HepG2 (cell line): Measurements from ENCODE around the gene ANP32B. TPM values are rescaled to one million over a fixed set of nuclear protein-coding genes. Genes with fewer than 3 reads are reported as not detected.

Experiments used
- ARNT ChIP-seq: fragments of 450-650 bp; IDR thresholded peaks from 2 replicates; pipeline ENCODE4 v1.6.1; 2017
- CBX2 ChIP-seq, 2 experiments: fragments of 200-600 bp in 1 of 2; sonication (generic); formaldehyde crosslinking in 1 of 2; IDR thresholded peaks; 2 replicates each; pipeline versions ENCODE4 v1.7.0 to v1.8.1; 2018 to 2022; ENCODE audit warnings: low read depth in 2 of 2, low read length in 1 of 2, mild to moderate bottlenecking in 1 of 2, missing genetic modification reagents in 1 of 2
- CENPBD1 ChIP-seq: sonication (generic); formaldehyde crosslinking; IDR thresholded peaks from 2 replicates; pipeline ENCODE4 v1.8.0; 2022; ENCODE audit warnings: missing genetic modification reagents, low read depth, mild to moderate bottlenecking, borderline replicate concordance
- DNMT1 ChIP-seq: sonication (generic); formaldehyde crosslinking; IDR thresholded peaks from 2 replicates; pipeline ENCODE4 v1.5.1; 2020; ENCODE audit warnings: mild to moderate bottlenecking, missing genetic modification reagents
- EED ChIP-seq: sonication (generic); formaldehyde crosslinking; IDR thresholded peaks from 2 replicates; pipeline ENCODE4 v1.5.0; 2020; ENCODE audit warnings: mild to moderate bottlenecking, missing genetic modification reagents
- FOXO1 ChIP-seq: sonication (generic); formaldehyde crosslinking; IDR thresholded peaks from 2 replicates; pipeline ENCODE4 v1.4.0; 2020; ENCODE audit warnings: missing genetic modification reagents
- KIAA2018 ChIP-seq: sonication (generic); formaldehyde crosslinking; IDR thresholded peaks from 2 replicates; pipeline ENCODE4 v1.5.0; 2020; ENCODE audit warnings: mild to moderate bottlenecking, missing genetic modification reagents, borderline replicate concordance
- KLF15 ChIP-seq: sonication (generic); formaldehyde crosslinking; IDR thresholded peaks from 2 replicates; pipeline ENCODE4 v1.8.1; 2023; ENCODE audit warnings: borderline replicate concordance, mild to moderate bottlenecking, inconsistent platforms, missing genetic modification reagents, mixed read lengths
- MNT ChIP-seq: fragments of 450-650 bp; IDR thresholded peaks from 2 replicates; pipeline ENCODE4 v1.6.1; 2016
- MZF1 ChIP-seq: sonication (generic); formaldehyde crosslinking; IDR thresholded peaks from 2 replicates; pipeline ENCODE4 v1.8.1; 2023; ENCODE audit warnings: mild to moderate bottlenecking, missing genetic modification reagents, borderline replicate concordance
- NFE2 ChIP-seq: sonication (generic); formaldehyde crosslinking; IDR thresholded peaks from 2 replicates; pipeline ENCODE4 v1.4.0; 2020; ENCODE audit warnings: missing genetic modification reagents
- SMAD1 ChIP-seq: sonication (generic); formaldehyde crosslinking; IDR thresholded peaks from 2 replicates; pipeline ENCODE4 v1.4.0; 2020; ENCODE audit warnings: missing genetic modification reagents, low read depth, mild to moderate bottlenecking, borderline replicate concordance
- THYN1 ChIP-seq: sonication (generic); formaldehyde crosslinking; IDR thresholded peaks from 2 replicates; pipeline ENCODE4 v1.8.1; 2023; ENCODE audit warnings: low read depth, mild to moderate bottlenecking, moderate library complexity, missing genetic modification reagents, borderline replicate concordance
- ZNF121 ChIP-seq: sonication (generic); formaldehyde crosslinking; IDR thresholded peaks from 2 replicates; pipeline ENCODE4 v1.5.0; 2020; ENCODE audit warnings: mild to moderate bottlenecking, missing genetic modification reagents
- ZNF232 ChIP-seq: sonication (generic); formaldehyde crosslinking; IDR thresholded peaks from 2 replicates; pipeline ENCODE4 v1.4.0; 2020; ENCODE audit warnings: missing genetic modification reagents, borderline replicate concordance
- ZNF75D ChIP-seq: sonication (generic); formaldehyde crosslinking; IDR thresholded peaks from 2 replicates; pipeline ENCODE4 v1.8.1; 2023; ENCODE audit warnings: missing genetic modification reagents, mild to moderate bottlenecking, borderline replicate concordance
- ZNF776 ChIP-seq: sonication (generic); formaldehyde crosslinking; IDR thresholded peaks from 2 replicates; pipeline ENCODE4 v1.4.0; 2020; ENCODE audit warnings: mild to moderate bottlenecking, missing genetic modification reagents
- ZNF879 ChIP-seq: sonication (generic); formaldehyde crosslinking; IDR thresholded peaks from 2 replicates; pipeline ENCODE4 v1.8.1; 2023; ENCODE audit warnings: missing genetic modification reagents
- ZSCAN21 ChIP-seq: sonication (generic); formaldehyde crosslinking; IDR thresholded peaks from 2 replicates; pipeline ENCODE4 v1.8.0; 2022; ENCODE audit warnings: mild to moderate bottlenecking, missing genetic modification reagents, moderate library complexity, borderline replicate concordance
- polyA plus RNA-seq, 8 experiments: library from polyadenylated mRNA; depleted of rRNA in 3 of 8; stranded (reverse) in 7 of 8; unstranded in 1 of 8; fragments of >200 nt; fragmentation: Illumina TruSeq in 4 of 8; extraction: Trizol in 4 of 8; gene quantifications; 2 replicates each; pipeline versions ENCODE4 v1.2.1 to v1.2.3, GENCODE V29; 2011 to 2016; ENCODE audit warnings: low read depth in 4 of 8, missing spikeins in 1 of 8, mixed read lengths in 1 of 8; ENCODE audit not compliant: insufficient read depth in 1 of 8
- total RNA-seq, 5 experiments: library from RNA; depleted of rRNA; stranded (reverse); fragments of >200 nt; fragmentation: Illumina TruSeq; extraction: Trizol; gene quantifications; 2 replicates each; pipeline ENCODE4 v1.2.3, GENCODE V29; 2016; ENCODE audit warnings: low read depth in 1 of 5

The ANP32B gene
- total and polyA plus RNA-seq, 2 of the 13 experiments (the other 11 are each of a cell fraction or from before 2014, with no cell fraction given): 22.1 to 37.5 TPM

GRCh38 chr9:97982683-97983588 is at the start of gene ANP32B (continued):
- TF ChIP-seq KIAA2018 (CRISPR knock-in tag) (no peak), ZSCAN21 (peak; percentile 26; the same call in 1 of the 2 replicates), ZNF75D (CRISPR knock-in tag) (no peak), ZNF879 (CRISPR knock-in tag) (no peak), MZF1 (CRISPR knock-in tag) (0 out of 2 replicates have a peak, but pooled peaks have one; percentile 46), ZNF776 (CRISPR knock-in tag) (no peak; the same call in 1 of the 2 replicates), SMAD1 (CRISPR knock-in tag) (peak; percentile 66; the same call in 1 of the 2 replicates), THYN1 (no peak), ZNF121 (CRISPR knock-in tag) (peak; percentile 74), DNMT1 (CRISPR knock-in tag) (no peak), ZNF232 (CRISPR knock-in tag) (no peak), CBX2 (IDR thresholded peaks at IDR 0.05; ENCODE audit: low read depth, low read length) (no peak), CBX2 (CRISPR knock-in tag; IDR thresholded peaks at IDR 0.05; ENCODE audit: low read depth) (no peak), NFE2 (no peak), CENPBD1 (CRISPR knock-in tag) (no peak), KLF15 (0 out of 2 replicates have a peak, but pooled peaks have one; percentile 51), ARNT (no peak), MNT (no peak), EED (CRISPR knock-in tag) (no peak), FOXO1 (CRISPR knock-in tag) (no peak)
